EH (cell line): Measurements from ENCODE around the gene ITPA.

Experiments used
- DNase-seq: peaks from one replicate; pipeline ENCODE4 v3.0.0-alpha.2; 2015; ENCODE audit warnings: low read depth

ITPA gene

DNA sequence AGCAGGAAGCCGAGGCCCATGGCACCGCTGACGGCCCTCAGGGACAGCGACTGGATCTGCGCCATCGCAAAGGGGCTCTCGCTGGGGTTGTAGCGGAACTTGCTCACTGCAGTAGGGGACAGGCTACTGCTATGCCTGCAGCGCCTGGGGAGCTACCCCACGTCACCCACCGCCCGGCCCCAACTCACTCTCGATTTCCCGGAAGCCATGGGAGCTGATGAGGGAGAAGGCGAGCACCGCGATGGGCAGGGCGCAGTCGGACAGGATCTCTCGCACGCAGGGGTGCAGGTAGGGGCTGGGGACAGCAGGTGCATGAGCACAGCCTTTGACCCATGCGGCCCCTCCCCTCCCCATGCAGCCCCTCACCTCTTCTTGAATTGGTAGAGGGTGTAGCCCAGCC lies 19.9 kb downstream of the ITPA start:
- no peak for DNase-seq

DNA sequence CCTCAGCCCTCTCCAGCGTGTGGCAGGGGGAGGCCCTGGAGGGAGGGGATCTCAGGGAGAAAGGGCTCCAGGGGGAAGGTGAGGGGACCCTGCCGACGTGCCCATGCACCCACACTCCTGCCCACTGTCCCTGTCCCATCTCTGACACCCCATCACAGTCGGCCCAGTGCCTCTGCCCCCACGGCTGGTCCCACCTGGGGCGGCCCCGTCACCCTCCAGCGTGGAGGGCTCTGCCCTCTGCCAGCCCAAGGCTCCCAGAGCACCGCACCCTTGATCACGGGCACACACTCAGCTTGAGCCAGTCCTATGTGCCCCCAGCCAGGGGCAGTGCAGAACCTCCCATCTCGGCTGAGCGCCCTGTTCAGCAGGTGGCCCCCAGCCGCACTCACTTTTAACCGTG lies 20.5 kb downstream of the ITPA start:
- no peak for DNase-seq

DNA sequence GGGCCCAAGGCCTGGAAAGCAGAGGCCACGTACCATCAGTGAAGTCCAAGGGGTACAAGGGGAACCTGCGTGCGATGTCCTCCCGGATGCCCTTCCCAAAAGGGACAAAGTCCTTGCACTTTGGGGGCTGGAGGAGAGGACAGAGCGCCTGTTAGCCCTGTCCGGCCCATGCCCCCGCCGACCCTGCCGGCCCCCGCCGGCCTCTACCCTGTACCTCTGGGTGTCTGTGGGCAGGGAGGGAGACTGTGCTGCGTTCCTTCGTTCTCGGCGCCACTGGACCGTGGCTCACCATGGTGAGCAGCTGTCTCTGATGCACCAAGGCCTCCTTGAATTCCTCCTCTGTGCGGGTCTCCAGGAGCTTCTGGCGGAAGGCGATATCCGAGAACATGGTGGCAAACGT lies 21.8 kb downstream of the ITPA start:
- no peak for DNase-seq

- DNase-seq = no peak
These were observed 22.7 kb downstream of the ITPA start for GRCh38 chr20:3231889-3232588.

DNA sequence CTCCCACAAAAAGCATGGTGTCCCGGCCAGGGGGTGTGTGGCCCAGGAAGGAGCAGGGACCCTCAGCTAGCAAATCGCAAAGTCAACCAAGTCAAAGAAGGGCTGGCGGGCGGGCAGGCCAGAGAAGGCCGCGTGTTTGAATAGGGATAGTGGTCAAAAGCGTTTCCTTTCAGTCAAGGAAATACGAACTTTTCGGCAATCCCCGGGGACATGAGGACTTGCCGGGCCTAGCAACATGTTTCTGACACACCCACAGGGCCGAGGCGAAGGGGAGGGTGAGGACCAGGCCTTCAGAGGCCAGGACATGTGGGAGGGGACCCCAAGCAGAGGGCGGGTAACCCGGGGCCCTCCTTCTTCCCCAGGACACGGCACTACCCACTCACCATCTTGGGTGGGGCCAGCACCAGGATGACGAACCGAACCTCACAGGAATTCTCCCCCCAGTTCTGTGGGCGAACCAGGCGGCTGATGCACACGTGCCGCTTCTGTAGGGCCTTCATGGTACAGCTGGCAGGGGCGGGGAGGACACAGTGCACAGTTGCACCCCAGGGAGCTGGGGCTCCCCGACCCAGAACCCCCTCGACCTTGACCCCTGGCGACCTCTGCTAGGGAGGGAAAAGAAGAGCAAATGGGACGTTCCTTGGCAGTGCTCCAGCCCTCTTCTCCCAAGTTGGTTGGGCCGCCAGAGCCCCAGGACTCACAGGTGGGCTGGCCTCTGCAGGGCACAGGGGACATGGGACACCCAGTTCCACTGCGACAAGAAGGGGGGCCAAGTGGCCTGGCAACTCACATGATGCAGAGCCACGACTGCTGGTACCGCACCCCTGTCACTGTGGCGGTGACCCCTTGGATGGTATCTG lies 24.1 kb downstream of the ITPA start:
- no peak for DNase-seq

DNA sequence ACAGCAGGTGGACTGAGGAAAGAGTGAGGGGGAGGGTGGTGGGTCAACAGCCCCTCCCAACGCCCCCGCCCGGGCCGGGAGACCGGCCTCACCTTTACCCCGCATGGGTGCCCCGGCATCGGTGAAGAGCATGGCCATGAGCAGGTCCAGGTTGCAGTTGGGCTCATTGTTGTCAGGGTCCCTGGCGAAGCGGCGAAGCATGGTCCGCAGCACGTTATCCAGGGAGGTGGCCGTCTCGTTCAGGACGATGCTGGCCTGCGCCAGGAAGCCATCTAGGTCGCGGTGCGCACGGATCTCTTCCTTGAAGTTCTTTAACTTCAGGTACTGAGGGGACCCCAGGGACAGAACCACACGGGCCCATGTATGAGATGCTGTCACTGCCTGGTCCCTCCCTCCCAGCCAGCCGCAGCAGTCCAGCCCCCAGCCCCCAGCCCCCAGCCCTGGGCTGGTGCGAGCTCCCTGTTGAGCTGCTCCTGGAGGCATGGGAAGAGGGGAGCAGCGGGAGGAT lies 24.7 kb downstream of the ITPA start:
- DNase-seq = no peak

DNA sequence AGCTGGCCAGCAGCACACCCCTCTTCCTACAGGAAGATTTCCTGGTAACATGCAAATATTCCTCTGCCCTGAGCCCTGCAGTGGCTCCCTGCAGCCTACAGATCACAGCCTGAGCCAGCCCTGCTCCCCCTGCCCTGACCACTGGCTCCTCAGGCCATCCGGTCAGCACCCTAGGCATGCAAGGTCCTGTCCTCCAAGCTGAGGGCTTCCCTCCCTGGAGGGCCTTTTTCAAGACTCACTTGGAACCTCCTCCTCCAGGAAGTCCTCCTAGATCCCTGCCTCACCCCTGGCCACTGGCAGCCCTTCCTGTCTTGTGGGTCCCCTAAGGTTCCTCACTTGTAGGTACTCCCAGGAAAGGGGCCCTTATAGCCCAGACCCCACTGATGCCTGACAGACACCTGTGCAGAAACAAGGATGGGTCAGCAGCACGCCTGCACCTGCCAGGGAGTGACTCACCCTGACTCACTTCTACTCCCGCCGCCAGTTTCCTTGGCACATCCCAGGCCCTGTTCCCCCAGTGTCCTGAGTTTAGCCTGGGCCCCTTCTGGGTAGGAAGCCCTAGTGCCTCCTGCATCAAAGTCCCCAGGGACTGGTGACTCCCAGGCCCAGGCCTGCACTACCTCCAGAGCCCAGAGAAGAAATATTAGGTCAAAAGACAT lies 26.5 kb downstream of the ITPA start:
- peak; percentile 35 for DNase-seq

DNA sequence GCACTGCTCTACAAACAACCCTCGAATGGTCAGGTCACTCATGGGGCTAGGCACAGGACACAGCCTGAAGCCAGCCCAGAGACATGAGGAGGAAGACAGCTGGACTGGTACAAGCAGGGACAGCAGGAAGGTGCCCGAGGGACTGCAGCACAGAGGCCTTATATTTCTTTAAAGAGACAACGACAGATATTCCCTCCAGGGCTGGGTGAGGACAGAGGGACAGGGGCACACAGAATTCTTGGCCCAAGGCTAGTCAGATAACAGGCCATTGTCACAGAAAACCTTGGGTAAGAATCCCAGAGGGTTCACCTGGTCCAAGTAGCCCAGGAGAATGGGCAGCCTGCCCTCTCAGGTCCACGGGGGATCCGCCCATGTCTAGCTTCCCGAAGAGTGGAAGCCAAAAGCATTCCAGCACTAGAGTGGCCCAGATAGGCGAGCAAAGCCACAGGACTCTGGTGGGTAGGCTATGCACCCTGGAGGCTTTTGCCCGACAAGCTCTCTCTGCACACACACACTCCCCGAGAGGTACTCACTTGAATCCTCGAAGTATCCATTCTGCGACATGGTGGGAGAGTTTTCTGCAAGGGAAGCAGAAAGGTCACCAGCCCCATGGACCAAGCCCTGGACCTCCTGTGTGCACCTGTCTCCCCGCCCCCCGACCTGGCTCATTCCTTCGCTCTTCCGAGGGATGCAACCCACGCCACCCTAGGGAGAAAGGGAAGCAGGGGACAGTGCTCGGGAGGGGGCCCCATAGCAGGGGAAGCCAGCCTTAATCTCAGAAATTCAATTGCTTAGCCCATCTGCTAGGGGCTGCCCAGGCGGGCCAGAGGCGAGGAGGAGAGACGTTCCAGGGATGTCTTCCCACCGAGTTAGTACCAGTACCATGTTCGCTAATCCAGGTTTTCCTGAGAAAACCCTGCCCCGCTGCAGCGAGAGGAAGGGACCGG lies 28.0 kb downstream of the ITPA start:
- DNase-seq = no peak

- no peak for DNase-seq
These were observed 28.8 kb downstream of the ITPA start for GRCh38 chr20:3237958-3238615.

DNA sequence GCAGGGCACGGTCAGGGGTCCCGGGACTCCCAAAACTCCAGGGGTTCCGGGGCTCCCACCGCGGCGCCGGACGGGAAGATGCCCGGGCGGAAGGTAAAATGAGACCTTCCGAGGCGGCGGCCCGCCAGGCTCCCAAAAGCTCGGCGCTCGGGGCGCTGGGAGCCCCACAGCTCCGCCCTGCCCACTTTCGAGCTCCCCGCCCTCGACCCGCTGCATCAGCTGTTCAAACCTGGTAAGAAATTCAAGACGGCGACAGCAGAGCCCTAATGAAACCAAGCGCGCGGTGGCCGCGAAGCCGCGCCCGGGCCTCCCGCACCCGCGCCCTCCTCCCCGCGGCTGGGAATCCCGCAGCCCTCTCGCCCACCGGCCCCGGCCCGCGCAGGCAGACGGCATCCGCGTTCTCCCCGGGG lies 29.3 kb downstream of the ITPA start:
- peak; percentile 44 for DNase-seq

GRCh38 chr20:3239026-3239866 lies 29.9 kb downstream of the ITPA start, which contains the start of gene SLC4A11:
TSS of gene SLC4A11 (minus strand) at chr20:3239190. CDS start at chr20:3239137, 53 bp downstream.
- peak; percentile 80 for DNase-seq

DNA sequence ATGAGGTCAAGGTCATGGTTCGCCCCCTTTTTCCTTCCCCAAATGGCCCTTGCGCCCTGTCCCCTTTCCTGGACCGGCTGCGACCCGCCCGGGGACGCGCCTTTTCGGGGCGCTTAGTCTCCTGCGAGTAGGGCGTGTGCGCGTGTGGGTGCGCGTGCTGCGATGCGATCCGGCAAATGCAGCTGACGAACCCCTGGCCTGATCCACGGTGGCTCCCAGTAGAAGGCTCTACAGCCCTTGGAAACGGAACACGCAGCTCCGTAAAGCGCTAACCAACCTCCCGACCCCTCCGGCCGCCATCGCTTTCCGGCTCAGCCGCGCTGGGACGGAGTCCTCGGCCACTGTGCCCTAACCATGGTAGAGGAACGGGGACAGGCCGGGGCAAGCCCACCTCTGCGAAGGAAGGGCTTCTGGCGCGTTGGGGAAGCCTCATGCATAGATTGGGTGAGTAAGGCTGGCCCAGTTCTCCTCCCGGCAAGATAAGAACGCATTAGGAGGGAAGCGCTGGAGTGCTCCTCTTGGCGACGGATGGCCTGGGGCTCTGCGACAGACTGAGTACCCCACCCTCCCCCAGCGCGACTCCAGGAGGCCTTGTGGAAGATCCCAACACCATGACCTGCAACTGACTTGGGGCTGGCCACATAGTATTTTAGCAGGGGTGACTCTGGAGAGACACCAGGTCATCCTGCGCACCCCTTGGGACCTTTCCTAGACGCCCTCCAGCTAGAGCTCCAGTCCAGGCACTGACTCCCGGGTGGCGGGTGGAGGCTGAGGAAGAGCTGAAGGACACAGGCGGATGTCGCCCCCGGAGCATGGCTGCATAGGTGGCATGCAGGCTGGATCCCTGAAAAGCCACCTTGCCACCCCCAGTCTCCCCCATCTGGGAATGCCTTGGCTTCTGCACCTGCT lies 30.8 kb downstream of the ITPA start:
- DNase-seq = peak; percentile 32

DNA sequence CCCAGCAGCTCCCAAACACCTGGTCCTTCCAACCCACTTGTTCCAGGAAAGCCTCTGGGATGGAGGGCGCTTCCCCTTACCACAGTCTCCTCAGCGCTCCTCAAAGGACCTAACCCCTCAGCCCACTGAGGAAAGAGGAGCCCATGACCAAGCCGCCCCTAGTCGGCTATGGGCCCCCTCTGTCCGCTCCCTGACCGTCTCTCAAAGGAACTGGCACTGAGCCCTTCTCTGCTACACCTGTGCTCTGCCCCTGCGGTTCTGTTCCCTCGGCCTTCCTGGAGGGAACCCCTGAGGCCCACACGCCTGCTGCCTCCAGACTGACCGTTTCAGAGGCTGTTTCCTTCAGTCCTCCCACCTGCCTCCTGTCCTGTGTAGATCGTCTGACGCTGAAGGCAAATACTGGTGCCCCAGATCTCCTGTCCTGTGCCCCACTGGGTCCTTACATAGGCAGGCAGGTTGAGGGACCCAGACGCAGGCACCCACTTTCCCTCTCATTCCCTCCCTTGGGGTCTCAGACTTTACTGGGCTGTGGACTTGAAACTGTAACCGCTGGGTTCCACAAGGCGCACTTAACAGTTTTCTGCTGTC lies 31.6 kb downstream of the ITPA start:
- DNase-seq = no peak

- peak; percentile 49 for DNase-seq
These were observed 32.9 kb downstream of the ITPA start for GRCh38 chr20:3242172-3242692.

DNA sequence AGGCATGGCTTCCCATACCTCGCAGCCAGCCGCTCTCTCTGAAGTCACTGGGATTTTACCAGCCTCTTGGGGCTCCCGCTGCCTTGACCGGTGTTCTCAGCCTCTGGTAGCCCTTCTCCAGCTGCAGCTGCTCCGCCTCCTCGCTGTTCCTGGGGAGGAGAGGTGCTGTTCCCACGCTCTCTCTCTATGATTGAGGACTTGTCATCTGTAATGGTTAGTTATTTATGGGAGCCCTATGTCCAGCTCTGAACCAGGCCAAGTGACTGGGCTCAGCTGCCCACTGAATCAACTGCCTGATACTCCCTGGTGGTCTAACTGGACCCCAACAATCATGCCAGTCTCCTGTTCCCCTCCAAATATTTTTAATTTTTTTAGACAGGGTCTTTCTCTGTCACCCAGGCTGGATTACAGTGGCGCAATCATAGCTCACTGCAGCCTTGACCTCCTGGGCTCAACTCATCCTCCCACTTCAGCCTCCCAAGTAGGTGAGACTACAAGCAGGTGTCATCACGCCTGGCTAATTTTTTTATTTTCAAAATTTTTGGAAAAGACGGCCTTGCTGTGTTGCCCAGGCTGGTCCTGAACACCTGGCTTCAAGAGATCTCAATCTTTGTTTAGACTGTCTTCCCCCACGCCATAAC lies 34.5 kb downstream of the ITPA start:
- no peak for DNase-seq

GRCh38 chr20:3244613-3245012 lies 35.3 kb downstream of the ITPA start:
- no peak for DNase-seq

GRCh38 chr20:3245156-3245555 lies 35.9 kb downstream of the ITPA start:
- no peak for DNase-seq

DNA sequence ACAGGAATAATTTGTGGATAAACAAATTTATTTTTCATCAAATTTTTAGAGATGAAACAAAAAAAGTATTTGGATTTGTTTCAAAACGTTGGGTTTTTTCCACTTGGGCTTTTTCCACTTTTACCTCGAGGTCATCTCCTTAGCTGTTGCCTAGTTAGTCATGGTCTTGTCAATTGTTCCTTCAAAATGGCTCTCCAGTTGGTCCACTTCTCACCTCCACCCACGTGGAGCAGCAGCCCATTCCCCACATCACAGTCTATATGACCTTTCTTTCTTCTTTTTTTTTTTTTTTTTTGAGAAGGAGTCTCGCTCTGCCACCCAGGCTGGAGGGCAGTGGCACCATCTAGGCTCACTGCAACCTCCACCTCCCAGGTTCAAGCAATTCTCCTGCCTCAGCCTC lies 36.4 kb downstream of the ITPA start:
- no peak for DNase-seq
